NCI-H82 (cell line): Measurements from ENCODE around the gene VPS9D1.

Source experiments
- DNase-seq: peaks from one replicate; lab custom pipeline; 2025; lab: John Stamatoyannopoulos, UW

VPS9D1 gene

DNA sequence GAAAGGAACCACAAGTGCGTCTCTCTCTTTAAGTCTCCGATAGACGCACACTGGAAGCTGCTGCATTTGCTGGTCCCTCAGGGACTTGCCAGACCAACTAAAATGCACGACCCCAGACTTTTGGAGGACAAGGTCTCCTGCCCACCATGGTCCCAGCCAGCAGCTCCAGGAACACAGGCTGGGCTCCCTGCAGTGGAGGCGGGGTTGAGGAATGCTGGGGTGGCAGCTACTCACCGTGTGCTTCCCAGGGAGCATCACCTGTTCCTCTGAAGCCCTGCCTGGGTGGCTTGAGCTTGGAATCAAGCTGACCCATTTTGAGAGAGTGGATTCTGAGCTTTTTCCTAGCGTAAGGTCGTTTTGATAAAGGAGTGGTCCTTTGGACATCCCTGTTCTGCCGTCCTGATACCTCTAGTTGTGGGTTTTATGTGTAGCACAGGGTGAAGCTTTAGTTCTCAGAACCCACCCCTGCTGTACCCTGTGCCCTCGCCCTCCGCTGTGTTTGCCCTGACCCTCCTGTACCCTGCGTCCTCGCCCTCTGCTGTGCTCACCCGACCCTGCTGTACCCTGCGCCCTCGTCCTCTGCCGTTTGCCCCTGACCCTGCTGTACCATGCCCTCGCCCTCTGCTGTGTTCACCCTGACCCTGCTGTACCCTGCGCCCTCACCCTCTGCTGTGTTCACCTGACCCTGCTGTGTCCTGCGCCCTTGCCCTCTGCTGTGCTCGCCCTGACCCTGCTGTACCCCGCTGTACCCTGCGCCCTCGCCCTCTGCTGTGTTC lies 11.6 kb upstream of the VPS9D1 start:
- no peak for DNase-seq

GRCh38 chr16:89730610-89731234 lies 10.0 kb upstream of the VPS9D1 start:
- no peak for DNase-seq

- no peak for DNase-seq
Measured at GRCh38 chr16:89729863-89730593, 9.3 kb upstream of the VPS9D1 start.

DNA sequence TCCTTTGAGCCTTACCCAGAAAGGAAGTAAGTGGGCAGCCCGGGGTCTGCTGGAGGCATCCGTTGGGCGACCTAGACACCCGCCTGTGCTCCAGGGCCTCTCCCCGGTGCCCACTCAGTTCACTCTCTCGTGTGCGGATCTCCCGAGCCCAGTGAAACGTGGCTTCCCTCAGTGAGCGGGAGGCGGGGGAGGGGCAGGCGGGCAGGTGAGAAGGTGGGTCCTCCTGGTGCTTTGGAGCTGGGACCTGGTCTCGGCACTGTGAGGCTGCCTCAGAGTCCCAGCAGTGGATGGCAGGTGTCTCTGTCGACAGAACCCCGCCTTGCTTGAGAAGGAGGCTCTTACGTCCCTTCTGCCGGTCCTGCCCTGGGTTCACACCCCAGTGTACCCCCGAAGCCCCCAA lies 8.6 kb upstream of the VPS9D1 start:
- DNase-seq, result no peak

GRCh38 chr16:89727406-89728120 lies 6.9 kb upstream of the VPS9D1 start:
- DNase-seq, result no peak

GRCh38 chr16:89723279-89724250 lies 2.9 kb upstream of the VPS9D1 start:
- DNase-seq, result no peak

DNA sequence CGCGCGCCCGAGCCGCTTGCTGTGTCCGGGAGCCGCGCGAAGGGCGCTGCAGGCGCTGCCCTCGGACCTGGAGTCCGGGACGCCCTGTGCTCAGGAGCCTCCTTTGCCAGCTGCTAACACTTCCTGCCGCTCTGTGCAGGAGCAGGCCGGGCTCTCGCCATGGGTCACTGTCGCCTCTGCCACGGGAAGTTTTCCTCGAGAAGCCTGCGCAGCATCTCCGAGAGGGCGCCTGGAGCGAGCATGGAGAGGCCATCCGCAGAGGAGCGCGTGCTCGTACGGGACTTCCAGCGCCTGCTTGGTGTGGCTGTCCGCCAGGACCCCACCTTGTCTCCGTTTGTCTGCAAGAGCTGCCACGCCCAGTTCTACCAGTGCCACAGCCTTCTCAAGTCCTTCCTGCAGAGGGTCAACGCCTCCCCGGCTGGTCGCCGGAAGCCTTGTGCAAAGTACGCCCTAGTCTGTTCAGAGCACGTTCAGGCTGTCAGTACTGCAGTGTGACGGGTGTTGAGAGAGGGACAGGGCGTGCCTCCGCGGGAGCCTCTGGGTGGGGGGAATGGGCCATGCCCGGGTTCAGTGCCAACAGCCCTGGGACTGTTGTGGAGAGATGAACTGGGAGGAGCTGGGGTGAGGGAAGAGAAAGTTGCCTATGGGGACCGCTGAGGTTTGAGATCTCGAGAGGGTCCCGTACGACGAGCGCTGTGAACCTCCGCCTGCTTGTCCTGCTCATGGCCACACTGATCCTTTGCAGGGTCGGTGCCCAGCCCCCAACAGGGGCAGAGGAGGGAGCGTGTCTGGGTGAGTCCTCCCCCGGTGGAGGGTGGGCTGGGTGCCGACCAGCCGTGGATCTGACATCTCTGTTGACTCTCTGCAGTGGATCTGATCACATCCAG lies 1.9 kb upstream of the VPS9D1 start:
- DNase-seq, result no peak

- peak; percentile 47 for DNase-seq
Measured at GRCh38 chr16:89721546-89722391, 1.1 kb upstream of the VPS9D1 start.

GRCh38 chr16:89720551-89720812 lies 216 bp downstream of the VPS9D1 start:
- DNase-seq, result peak; percentile 74

DNA sequence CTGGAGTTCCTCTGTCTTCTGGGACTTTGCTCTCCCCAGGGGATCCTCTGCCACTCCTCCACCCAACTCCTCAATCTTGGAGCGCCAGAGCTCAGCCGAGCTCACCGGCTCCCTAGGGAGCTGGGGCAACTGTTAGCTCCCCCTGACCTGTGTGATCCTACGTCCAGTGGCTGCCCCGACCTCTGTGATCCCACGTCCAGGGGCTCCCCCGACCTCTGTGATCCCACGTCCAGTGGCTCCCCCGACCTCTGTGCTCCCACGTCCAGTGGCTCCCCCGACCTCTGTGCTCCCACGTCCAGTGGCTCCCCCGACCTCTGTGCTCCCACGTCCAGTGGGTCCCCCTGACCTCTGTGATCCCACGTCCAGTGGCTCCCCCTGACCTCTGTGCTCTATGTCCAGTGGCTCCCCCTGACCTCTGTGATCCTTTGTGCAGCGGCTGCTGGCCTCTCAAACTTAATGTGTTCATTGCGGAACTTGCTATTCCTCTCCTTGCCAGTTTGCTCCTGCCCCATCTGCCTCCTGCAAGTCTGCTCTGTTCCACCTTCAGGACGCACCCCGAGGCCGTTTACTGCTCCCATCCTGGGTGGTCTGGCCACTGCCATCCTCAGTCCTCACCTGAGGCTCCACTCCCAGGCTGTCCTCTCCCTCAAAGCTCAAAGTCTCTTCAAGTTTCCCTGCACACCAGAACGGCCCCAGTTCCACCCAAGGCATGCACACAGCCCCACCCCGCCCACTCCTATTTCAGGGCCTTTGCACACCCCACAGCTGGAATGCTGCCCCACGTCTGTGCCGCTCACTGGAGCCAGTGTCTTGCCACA lies 2.8 kb downstream of the VPS9D1 start:
- DNase-seq, result no peak

DNA sequence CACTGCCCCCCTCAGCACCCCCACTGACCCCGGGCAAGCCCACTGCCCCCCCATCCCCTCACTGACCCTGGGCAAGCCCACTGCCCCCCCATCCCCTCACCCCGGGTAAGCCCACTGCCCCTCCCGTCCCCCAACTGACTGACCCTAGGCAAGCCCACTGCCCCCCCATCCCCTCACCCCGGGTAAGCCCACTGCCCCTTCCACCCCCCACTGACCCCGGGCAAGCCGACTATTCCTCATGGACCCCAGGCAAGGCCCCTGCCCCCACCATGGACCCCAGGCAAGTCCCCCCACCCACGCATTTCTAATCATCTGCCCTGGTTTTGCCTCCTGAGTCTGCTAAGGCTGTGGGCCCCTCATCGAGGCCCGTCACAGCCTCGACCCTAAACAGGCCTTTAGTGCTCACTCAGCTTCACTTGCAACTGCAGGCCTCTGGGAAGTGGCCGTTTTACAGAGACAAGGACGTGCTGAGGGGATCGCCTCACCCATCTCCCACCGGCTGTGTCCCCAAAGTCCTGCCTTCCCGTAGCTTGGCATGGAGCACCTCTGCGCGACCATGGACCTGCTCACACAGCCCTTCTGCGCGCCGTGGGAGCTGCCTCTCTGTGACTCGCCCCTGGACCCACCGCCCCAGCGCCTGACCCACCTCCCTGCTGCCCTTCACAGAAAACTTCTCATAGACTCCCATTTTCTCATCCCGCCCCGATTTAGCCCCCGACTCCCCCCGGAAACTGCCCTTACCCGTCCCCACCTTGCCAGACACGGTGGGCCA lies 3.6 kb downstream of the VPS9D1 start:
- no peak for DNase-seq

DNA sequence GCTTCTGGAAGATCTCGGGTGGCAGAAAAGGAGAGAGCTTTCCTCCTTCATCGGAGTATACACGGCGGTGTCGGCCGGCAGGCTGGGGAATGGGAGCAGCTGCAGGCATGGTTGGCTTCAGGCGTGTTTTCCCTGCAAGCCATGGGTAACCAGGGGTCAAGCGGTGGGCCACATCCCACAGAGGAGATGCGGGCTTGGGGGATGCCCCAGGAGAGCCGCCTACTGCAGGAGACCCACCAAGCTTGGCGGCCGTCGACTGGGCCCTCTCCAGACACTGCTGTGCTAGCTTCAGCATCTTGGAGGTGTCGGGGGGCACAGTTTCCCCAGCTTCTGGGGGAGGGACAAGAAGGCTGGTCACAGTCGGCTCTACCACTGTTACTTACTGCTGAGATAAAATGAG lies 4.2 kb downstream of the VPS9D1 start:
- DNase-seq, result no peak

DNA sequence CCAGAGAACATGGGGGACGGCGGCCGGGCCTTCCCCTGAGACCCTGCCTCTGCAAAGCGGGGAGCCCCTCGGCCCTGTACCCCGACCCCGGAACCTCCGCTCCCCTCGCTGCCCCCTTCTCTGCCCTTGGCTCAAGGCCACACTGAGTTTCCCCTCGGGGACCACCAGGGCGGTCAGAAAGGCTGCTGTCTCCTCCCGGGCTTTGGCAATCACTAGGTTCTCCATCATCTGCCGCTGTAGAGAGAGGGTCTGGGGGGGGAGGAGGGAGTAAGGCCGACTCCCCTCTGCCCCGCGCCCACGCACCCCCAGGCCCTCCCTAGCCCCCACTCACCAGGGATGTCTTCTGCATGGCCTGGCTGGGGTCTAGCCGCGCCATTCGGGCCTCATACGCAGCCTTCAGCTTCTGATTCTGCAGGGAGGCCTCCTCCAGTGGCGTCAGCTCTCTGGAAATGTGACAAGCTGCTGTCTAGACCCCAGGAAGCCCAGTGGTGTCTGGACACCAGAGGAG lies 8.4 kb downstream of the VPS9D1 start:
- peak; percentile 59 for DNase-seq

DNA sequence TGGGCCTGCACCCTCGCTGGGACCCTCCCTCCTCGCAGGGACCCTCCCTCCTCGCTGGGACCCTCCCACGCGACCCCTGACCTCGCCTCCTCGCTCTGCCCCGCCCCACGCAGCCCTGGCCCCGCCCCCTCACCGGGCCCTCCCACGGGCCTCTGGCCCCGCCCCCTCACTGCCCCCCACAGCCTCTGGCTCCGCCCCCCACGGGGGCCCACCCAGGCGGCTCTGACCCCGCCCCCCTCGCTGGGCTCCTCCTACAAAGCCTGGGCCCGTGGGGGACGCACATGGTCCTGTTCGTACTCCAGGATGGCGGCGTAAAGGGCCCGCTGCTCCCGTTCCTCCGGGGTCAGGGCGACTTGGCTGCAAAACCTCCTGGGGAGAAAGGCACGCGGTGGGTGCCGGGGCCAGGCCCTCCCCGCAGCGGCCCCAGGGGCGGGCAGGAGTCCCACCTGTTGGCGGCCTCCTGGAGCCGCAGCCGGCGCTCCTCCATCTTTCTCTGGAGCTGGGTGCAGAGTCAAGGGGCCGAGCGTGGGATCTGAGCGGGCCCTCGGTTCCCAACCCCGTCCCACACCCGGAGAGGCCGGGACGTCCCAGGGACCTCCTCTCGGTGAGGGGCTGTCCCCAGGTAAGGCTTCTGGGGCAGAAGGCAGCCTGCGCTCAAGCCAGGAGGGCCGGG lies 9.0 kb downstream of the VPS9D1 start:
- peak; percentile 87 for DNase-seq

DNA sequence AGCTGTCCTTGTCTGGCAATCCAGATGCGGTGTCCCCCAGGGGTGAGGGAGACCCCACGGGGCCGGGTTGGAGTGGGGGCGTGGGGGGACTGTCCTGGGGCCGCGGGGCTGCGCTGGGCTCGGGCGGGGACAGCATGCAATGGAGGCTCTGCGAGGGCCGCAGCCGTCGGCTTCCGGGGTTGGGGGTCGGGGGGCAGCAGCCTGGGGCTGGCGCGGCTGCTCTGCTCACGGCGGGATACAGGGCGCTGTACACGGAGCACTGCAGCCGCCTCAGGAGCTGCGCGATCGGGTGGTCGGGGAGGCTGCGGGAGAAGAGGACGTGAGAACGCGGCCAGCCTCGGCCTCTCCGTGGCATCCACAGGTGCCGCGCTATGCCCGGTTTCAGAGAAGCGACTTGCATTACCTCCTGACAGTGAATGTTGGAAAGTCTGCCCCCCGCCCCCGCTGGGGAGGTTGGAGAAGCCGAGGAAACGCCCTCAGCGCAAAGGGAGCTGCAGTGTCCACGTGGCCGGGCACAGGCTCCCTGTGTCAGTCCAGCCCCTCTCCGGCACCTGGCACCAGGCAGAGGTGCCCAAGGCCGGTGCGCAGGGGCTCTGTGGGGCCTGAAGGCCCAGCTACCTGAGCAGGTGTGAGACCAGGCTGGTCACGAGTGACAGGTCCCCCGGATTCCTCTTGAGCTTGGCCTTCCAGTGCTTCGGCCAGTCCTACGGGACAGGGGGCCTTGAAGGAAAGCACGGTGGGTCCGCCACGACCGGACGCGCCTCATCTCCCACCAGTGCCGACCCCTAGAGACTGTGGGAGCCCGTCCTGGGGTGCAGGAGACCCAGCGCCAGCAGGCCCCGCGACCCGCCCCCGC lies 9.8 kb downstream of the VPS9D1 start:
- no peak for DNase-seq
